GM23338 (cell line): ENCODE measurements around the gene MSMB. TPM values are rescaled to one million over a fixed set of nuclear protein-coding genes. Genes with fewer than 3 reads are reported as not detected.

ENCODE experiments used
- ATAC-seq: fragments of 200-7000 bp; cut with Tn5 transposase; 3 replicates; pipeline ENCODE4 v1.9.1; 2020
- DNase-seq: peaks from one replicate; pipeline ENCODE4 v3.0.0-alpha.2; 2015; ENCODE audit warnings: low spot score
- H2AFZ ChIP-seq: fragments of 200-600 bp; sonication (generic); 2 replicates; pipeline ENCODE4 v1.8.0; 2016; ENCODE audit warnings: antibody characterized with exemption, mild to moderate bottlenecking, moderate library complexity
- H3F3A ChIP-seq: fragments of 200-600 bp; sonication (generic); replicated peaks from 2 replicates; pipeline ENCODE4 v1.8.0; 2017; ENCODE audit warnings: antibody characterized with exemption, mixed run types, low read depth
- H3K27ac ChIP-seq: fragments of 200-600 bp; sonication (generic); 2 replicates; pipeline ENCODE4 v1.6.1; 2016; ENCODE audit warnings: low read depth
- H3K27me3 ChIP-seq: fragments of 200-600 bp; sonication (generic); 2 replicates; pipeline ENCODE4 v1.8.0; 2016; ENCODE audit warnings: mild to moderate bottlenecking, mixed run types, moderate library complexity; ENCODE audit not compliant: insufficient read depth
- H3K36me3 ChIP-seq: fragments of 200-600 bp; sonication (generic); 2 replicates; pipeline ENCODE4 v1.8.0; 2016; ENCODE audit warnings: mild to moderate bottlenecking; ENCODE audit not compliant: insufficient read depth
- H3K4me1 ChIP-seq: fragments of 200-600 bp; sonication (generic); 2 replicates; pipeline ENCODE4 v1.8.0; 2016; ENCODE audit warnings: mild to moderate bottlenecking, moderate library complexity; ENCODE audit not compliant: insufficient read depth
- H3K4me2 ChIP-seq: fragments of 200-600 bp; sonication (generic); 2 replicates; pipeline ENCODE4 v1.7.1; 2017; ENCODE audit warnings: mixed run types
- H3K4me3 ChIP-seq: fragments of 200-600 bp; sonication (generic); 2 replicates; pipeline ENCODE4 v1.6.1; 2016; ENCODE audit warnings: mixed run types
- H3K79me2 ChIP-seq: fragments of 200-600 bp; sonication (generic); replicated peaks from 2 replicates; pipeline ENCODE4 v1.8.0; 2017; ENCODE audit warnings: mild to moderate bottlenecking; ENCODE audit not compliant: insufficient read depth
- H3K9me2 ChIP-seq: fragments of 200-600 bp; sonication (generic); 2 replicates; pipeline ENCODE4 v1.8.0; 2017; ENCODE audit not compliant: insufficient read depth
- H4K20me1 ChIP-seq: fragments of 200-600 bp; sonication (generic); replicated peaks from 2 replicates; pipeline ENCODE4 v1.8.0; 2017; ENCODE audit warnings: mild to moderate bottlenecking; ENCODE audit not compliant: insufficient read depth
- H3K27ac Mint-ChIP-seq: 2 replicates; pipeline ENCODE4 v1.8.0; 2020; ENCODE audit warnings: inconsistent platforms, mild to moderate bottlenecking, moderate library complexity, mixed read lengths
- H3K27me3 Mint-ChIP-seq: 3 replicates; pipeline ENCODE4 v1.8.0; 2022; ENCODE audit warnings: low read depth, mild to moderate bottlenecking, moderate library complexity, mixed read lengths, inconsistent platforms; ENCODE audit not compliant: insufficient read depth, poor library complexity
- H3K36me3 Mint-ChIP-seq: 3 replicates; pipeline ENCODE4 v1.8.0; 2021; ENCODE audit warnings: low read depth, mild to moderate bottlenecking, inconsistent platforms, moderate library complexity, mixed read lengths
- H3K4me1 Mint-ChIP-seq: 3 replicates; pipeline ENCODE4 v1.8.0; 2020; ENCODE audit warnings: mild to moderate bottlenecking, inconsistent platforms, mixed read lengths
- H3K4me3 Mint-ChIP-seq: 3 replicates; pipeline ENCODE4 v1.8.0; 2021; ENCODE audit warnings: moderate library complexity, mild to moderate bottlenecking, inconsistent platforms, mixed read lengths
- H3K9me3 Mint-ChIP-seq: 3 replicates; pipeline ENCODE4 v1.8.0; 2020; ENCODE audit warnings: moderate library complexity, mild to moderate bottlenecking, inconsistent platforms, mixed read lengths
- CREB1 ChIP-seq: fragments of 250-450 bp; sonication (Bioruptor Pico); IDR thresholded peaks from 2 replicates; pipeline ENCODE4 v1.5.0; 2020; ENCODE audit warnings: low read depth, mild to moderate bottlenecking, moderate library complexity
- EZH2 ChIP-seq: fragments of 200-600 bp; sonication (generic); IDR thresholded peaks from one replicate; pipeline ENCODE4 v1.8.0; 2017; ENCODE audit warnings: antibody characterized with exemption, mild to moderate bottlenecking, low read depth; ENCODE audit not compliant: unreplicated experiment
- EZH2phosphoT487 ChIP-seq: fragments of 200-600 bp; sonication (generic); IDR thresholded peaks from one replicate; pipeline ENCODE4 v1.8.1; 2018; ENCODE audit warnings: antibody characterized with exemption; ENCODE audit not compliant: unreplicated experiment
- JUNB ChIP-seq: IDR thresholded peaks from one replicate; pipeline ENCODE4 v1.6.1; 2016; ENCODE audit warnings: antibody characterized with exemption; ENCODE audit not compliant: unreplicated experiment
- STAT1 ChIP-seq: IDR thresholded peaks from one replicate; pipeline ENCODE4 v1.6.1; 2016; ENCODE audit warnings: antibody characterized with exemption; ENCODE audit not compliant: unreplicated experiment
- ZNF114 ChIP-seq: fragments of 250-450 bp; sonication (Bioruptor Pico); IDR thresholded peaks from 2 replicates; pipeline ENCODE4 v1.5.0; 2020; ENCODE audit warnings: mild to moderate bottlenecking, moderate library complexity
- polyA plus RNA-seq: library from polyadenylated mRNA; unstranded; fragments of >200 nt; fragmentation: Nextera tagmentation; extraction: Ambion mirVana; gene quantifications from 2 replicates; pipeline ENCODE4 v1.2.1, GENCODE V29; 2016
- total RNA-seq: library from RNA; depleted of rRNA; stranded (reverse); fragments of >200 nt; shearing (Covaris generic); gene quantifications from 2 replicates; pipeline ENCODE4 v1.2.3, GENCODE V29; 2014
- TF ChIP-seq, protein P1 (sequence below): fragments of 250-450 bp; sonication (Bioruptor Pico); IDR thresholded peaks from 2 replicates; pipeline ENCODE4 v1.5.0; 2020; ENCODE audit warnings: mild to moderate bottlenecking, moderate library complexity
- TF ChIP-seq, protein P2 (sequence below), 2 experiments: fragments of 200-600 bp in 1 of 2; sonication (generic) in 1 of 2; conservative IDR thresholded peaks; 2 replicates each; pipeline versions ENCODE4 v1.5.1 to v1.6.1; 2016 to 2017; ENCODE audit warnings: antibody characterized with exemption in 2 of 2, low read depth in 2 of 2, mild to moderate bottlenecking in 2 of 2, moderate library complexity in 1 of 2
- TF ChIP-seq, protein P3 (sequence below): IDR thresholded peaks from 2 replicates; pipeline ENCODE4 v1.6.1; 2016; ENCODE audit warnings: antibody characterized with exemption

The MSMB gene
- total and polyA plus RNA-seq, 2 experiments from 2014 or later: not detected

DNA sequence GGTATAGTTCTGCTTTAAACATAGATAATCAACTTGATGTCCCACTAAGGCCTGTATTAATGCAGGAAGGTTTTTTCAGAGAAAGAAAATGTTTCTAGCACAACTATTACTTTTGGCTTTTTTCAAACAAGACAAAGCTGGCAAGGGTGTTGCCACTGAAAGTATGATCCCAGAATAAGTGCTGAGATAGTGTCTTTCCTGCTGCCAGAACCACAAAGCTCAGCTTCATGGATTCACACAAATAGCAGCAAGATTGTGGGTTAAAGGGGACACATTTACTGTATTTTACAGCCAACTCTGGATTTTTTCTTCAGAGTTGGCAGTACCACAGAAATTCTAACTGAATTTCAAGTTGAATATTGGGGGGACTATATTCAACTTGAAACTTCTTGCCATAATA is 20.0 kb downstream of the MSMB start:
- no peaks in the 10 kb centered on the region; the same call in 2 of the 3 replicates for H3K36me3 Mint-ChIP-seq
- H3K27me3 Mint-ChIP-seq: peaks cover 3% of the 10 kb centered on the region
- no peaks in the 10 kb centered on the region for H3K27me3 ChIP-seq
- TF ChIP-seq EZH2phosphoT487: no peak
- no peaks in the 10 kb centered on the region for H3F3A ChIP-seq
- ATAC-seq: no peak
- DNase-seq: no peak
- H3K9me3 Mint-ChIP-seq: no peaks in the 10 kb centered on the region; the same call in 2 of the 3 replicates
- H3K4me3 ChIP-seq: no peak overlapping the region
- no peaks in the 10 kb centered on the region for H3K9me2 ChIP-seq
- peaks cover 29% of the 10 kb centered on the region for H4K20me1 ChIP-seq
- H3K79me2 ChIP-seq: peaks cover 78% of the 10 kb centered on the region
- no peaks in the 10 kb centered on the region for H3K36me3 ChIP-seq
- no peak overlapping the region for H3K27ac Mint-ChIP-seq
- peaks cover 30% of the 10 kb centered on the region for H3K4me1 Mint-ChIP-seq
- no peak overlapping the region for H2AFZ ChIP-seq
- H3K4me2 ChIP-seq: no peak overlapping the region
- H3K27ac ChIP-seq: no peak overlapping the region
- H3K4me3 Mint-ChIP-seq: no peak overlapping the region
- H3K4me1 ChIP-seq: peaks cover 33% of the 10 kb centered on the region

DNA sequence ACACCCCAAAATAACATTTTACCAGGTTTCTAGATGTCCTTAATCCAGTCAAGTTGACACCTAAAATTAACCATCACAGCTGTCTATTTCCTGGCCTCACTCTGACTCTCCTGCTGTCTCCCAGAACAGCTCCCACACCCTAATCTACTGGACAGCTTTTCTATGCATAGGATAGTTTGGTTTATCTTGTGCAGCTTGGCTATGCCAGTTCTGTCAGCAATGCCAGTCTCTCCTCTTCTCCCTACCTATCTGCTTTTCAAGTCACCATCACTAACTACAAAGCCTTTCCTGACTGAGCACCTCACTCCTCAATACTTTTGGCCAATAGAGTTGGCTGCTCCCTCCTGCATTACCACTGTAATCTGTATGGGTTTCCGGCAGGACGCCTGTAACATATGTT is 20.7 kb downstream of the MSMB start:
- H3K27ac ChIP-seq: no peak overlapping the region
- no peaks in the 10 kb centered on the region for H3K9me2 ChIP-seq
- peaks cover under 1% of the 10 kb centered on the region for H3K27me3 Mint-ChIP-seq
- H3K4me3 Mint-ChIP-seq: no peak overlapping the region
- H3K4me3 ChIP-seq: no peak overlapping the region
- no peaks in the 10 kb centered on the region for H3F3A ChIP-seq
- no peaks in the 10 kb centered on the region; the same call in 2 of the 3 replicates for H3K9me3 Mint-ChIP-seq
- H3K4me1 ChIP-seq: peaks cover 39% of the 10 kb centered on the region
- peaks cover 29% of the 10 kb centered on the region for H4K20me1 ChIP-seq
- H3K27ac Mint-ChIP-seq: no peak overlapping the region
- peaks cover 85% of the 10 kb centered on the region for H3K79me2 ChIP-seq
- DNase-seq (no peak), ATAC-seq (no peak)
- H3K4me2 ChIP-seq: no peak overlapping the region
- H3K36me3 ChIP-seq: no peaks in the 10 kb centered on the region
- peaks cover 31% of the 10 kb centered on the region for H3K4me1 Mint-ChIP-seq
- no peaks in the 10 kb centered on the region; the same call in 2 of the 3 replicates for H3K36me3 Mint-ChIP-seq
- no peaks in the 10 kb centered on the region for H3K27me3 ChIP-seq
- H2AFZ ChIP-seq: no peak overlapping the region
- TF ChIP-seq STAT1: no peak
- no peak for TF ChIP-seq EZH2
- TF ChIP-seq, protein P1, sequence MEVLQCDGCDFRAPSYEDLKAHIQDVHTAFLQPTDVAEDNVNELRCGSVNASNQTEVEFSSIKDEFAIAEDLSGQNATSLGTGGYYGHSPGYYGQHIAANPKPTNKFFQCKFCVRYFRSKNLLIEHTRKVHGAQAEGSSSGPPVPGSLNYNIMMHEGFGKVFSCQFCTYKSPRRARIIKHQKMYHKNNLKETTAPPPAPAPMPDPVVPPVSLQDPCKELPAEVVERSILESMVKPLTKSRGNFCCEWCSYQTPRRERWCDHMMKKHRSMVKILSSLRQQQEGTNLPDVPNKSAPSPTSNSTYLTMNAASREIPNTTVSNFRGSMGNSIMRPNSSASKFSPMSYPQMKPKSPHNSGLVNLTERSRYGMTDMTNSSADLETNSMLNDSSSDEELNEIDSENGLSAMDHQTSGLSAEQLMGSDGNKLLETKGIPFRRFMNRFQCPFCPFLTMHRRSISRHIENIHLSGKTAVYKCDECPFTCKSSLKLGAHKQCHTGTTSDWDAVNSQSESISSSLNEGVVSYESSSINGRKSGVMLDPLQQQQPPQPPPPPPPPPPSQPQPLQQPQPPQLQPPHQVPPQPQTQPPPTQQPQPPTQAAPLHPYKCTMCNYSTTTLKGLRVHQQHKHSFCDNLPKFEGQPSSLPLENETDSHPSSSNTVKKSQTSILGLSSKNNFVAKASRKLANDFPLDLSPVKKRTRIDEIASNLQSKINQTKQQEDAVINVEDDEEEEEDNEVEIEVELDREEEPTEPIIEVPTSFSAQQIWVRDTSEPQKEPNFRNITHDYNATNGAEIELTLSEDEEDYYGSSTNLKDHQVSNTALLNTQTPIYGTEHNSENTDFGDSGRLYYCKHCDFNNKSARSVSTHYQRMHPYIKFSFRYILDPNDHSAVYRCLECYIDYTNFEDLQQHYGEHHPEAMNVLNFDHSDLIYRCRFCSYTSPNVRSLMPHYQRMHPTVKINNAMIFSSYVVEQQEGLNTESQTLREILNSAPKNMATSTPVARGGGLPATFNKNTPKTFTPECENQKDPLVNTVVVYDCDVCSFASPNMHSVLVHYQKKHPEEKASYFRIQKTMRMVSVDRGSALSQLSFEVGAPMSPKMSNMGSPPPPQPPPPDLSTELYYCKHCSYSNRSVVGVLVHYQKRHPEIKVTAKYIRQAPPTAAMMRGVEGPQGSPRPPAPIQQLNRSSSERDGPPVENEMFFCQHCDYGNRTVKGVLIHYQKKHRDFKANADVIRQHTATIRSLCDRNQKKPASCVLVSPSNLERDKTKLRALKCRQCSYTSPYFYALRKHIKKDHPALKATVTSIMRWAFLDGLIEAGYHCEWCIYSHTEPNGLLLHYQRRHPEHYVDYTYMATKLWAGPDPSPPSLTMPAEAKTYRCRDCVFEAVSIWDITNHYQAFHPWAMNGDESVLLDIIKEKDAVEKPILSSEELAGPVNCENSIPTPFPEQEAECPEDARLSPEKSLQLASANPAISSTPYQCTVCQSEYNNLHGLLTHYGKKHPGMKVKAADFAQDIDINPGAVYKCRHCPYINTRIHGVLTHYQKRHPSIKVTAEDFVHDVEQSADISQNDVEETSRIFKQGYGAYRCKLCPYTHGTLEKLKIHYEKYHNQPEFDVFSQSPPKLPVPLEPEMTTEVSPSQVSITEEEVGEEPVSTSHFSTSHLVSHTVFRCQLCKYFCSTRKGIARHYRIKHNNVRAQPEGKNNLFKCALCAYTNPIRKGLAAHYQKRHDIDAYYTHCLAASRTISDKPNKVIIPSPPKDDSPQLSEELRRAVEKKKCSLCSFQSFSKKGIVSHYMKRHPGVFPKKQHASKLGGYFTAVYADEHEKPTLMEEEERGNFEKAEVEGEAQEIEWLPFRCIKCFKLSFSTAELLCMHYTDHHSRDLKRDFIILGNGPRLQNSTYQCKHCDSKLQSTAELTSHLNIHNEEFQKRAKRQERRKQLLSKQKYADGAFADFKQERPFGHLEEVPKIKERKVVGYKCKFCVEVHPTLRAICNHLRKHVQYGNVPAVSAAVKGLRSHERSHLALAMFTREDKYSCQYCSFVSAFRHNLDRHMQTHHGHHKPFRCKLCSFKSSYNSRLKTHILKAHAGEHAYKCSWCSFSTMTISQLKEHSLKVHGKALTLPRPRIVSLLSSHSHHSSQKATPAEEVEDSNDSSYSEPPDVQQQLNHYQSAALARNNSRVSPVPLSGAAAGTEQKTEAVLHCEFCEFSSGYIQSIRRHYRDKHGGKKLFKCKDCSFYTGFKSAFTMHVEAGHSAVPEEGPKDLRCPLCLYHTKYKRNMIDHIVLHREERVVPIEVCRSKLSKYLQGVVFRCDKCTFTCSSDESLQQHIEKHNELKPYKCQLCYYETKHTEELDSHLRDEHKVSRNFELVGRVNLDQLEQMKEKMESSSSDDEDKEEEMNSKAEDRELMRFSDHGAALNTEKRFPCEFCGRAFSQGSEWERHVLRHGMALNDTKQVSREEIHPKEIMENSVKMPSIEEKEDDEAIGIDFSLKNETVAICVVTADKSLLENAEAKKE (CRISPR knock-in tag): no peak
- no peak for TF ChIP-seq JUNB
- TF ChIP-seq, protein P2, sequence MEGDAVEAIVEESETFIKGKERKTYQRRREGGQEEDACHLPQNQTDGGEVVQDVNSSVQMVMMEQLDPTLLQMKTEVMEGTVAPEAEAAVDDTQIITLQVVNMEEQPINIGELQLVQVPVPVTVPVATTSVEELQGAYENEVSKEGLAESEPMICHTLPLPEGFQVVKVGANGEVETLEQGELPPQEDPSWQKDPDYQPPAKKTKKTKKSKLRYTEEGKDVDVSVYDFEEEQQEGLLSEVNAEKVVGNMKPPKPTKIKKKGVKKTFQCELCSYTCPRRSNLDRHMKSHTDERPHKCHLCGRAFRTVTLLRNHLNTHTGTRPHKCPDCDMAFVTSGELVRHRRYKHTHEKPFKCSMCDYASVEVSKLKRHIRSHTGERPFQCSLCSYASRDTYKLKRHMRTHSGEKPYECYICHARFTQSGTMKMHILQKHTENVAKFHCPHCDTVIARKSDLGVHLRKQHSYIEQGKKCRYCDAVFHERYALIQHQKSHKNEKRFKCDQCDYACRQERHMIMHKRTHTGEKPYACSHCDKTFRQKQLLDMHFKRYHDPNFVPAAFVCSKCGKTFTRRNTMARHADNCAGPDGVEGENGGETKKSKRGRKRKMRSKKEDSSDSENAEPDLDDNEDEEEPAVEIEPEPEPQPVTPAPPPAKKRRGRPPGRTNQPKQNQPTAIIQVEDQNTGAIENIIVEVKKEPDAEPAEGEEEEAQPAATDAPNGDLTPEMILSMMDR (conservative IDR thresholded peaks at IDR 0.05; ENCODE audit: low read depth in 2 of 2): no peak
- no peak for TF ChIP-seq CREB1
- TF ChIP-seq, protein P3, sequence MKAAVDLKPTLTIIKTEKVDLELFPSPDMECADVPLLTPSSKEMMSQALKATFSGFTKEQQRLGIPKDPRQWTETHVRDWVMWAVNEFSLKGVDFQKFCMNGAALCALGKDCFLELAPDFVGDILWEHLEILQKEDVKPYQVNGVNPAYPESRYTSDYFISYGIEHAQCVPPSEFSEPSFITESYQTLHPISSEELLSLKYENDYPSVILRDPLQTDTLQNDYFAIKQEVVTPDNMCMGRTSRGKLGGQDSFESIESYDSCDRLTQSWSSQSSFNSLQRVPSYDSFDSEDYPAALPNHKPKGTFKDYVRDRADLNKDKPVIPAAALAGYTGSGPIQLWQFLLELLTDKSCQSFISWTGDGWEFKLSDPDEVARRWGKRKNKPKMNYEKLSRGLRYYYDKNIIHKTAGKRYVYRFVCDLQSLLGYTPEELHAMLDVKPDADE: no peak
- no peak for TF ChIP-seq EZH2phosphoT487
- TF ChIP-seq ZNF114: no peak
